Activated T-cell treated with anti-CD3 and anti-CD28 coated beads for 24 hours (primary cell): ENCODE measurements around the gene TACC2.
A peak's percentile ranks its signal among the peaks of the same experiment; 100 is the strongest.

Source experiments
- DNase-seq: peaks from one replicate; pipeline ENCODE4 v3.0.0-alpha.2; 2020; ENCODE audit warnings: low read depth

The TACC2 gene

GRCh38 chr10:122253605-122254004, 264.6 kb downstream of the TACC2 start:
- DNase-seq, result no peak

- no peak for DNase-seq
Observed at GRCh38 chr10:122254831-122255230, 265.9 kb downstream of the TACC2 start.

GRCh38 chr10:122255509-122256301, 266.7 kb downstream of the TACC2 start:
- DNase-seq, result no peak

- no peak for DNase-seq
Observed at GRCh38 chr10:122257041-122257440, 268.1 kb downstream of the TACC2 start.

GRCh38 chr10:122258136-122259074, 269.4 kb downstream of the TACC2 start:
- DNase-seq, result no peak

GRCh38 chr10:122259075-122259466, 270.1 kb downstream of the TACC2 start:
- DNase-seq, result no peak

- DNase-seq, result no peak
Observed at GRCh38 chr10:122261584-122261983, 272.6 kb downstream of the TACC2 start.

GRCh38 chr10:122263971-122264370, 275.0 kb downstream of the TACC2 start:
- DNase-seq, result no peak

GRCh38 chr10:122264436-122264835, 275.5 kb downstream of the TACC2 start:
- no peak for DNase-seq

GRCh38 chr10:122264931-122265330, 276.0 kb downstream of the TACC2 start:
- no peak for DNase-seq

- DNase-seq, result no peak
Observed at GRCh38 chr10:122265896-122266295, 276.9 kb downstream of the TACC2 start.

- peak; percentile 23 for DNase-seq
Observed at GRCh38 chr10:122267849-122268737, 279.1 kb downstream of the TACC2 start.

- no peak for DNase-seq
Observed at GRCh38 chr10:122269059-122269687, 280.2 kb downstream of the TACC2 start.

- no peak for DNase-seq
Observed at GRCh38 chr10:122271076-122271475, 282.1 kb downstream of the TACC2 start, which contains the start of gene BTBD16. TSS of gene BTBD16 (plus strand) at chr10:122271296. CDS start at chr10:122275082, 3,786 bp downstream.

GRCh38 chr10:122273966-122274545, 285.1 kb downstream of the TACC2 start:
- no peak for DNase-seq

GRCh38 chr10:122276611-122277208, 287.7 kb downstream of the TACC2 start:
- no peak for DNase-seq

GRCh38 chr10:122277526-122278136, 288.7 kb downstream of the TACC2 start:
- DNase-seq, result no peak

- DNase-seq, result no peak
Observed at GRCh38 chr10:122279725-122280141, 290.8 kb downstream of the TACC2 start.

- no peak for DNase-seq
Observed at GRCh38 chr10:122280156-122280555, 291.2 kb downstream of the TACC2 start.

- no peak for DNase-seq
Observed at GRCh38 chr10:122281018-122281626, 292.2 kb downstream of the TACC2 start.
